WTC11 (cell line): ENCODE data around the gene ZNF428. TPM values are rescaled to one million over a fixed set of nuclear protein-coding genes. Genes with fewer than 3 reads are reported as not detected.

Experiments used
- ATAC-seq: fragments of 200-7000 bp; cut with Tn5 transposase; 2 replicates; pipeline ENCODE4 v1.10.0; 2021; ENCODE audit warnings: mild to moderate bottlenecking, moderate library complexity
- CTCF ChIA-PET: fragments of 300-600 bp; sonication (Branson Sonifier 250); formaldehyde crosslinking; loops from one replicate; lab custom pipeline; 2021; ENCODE audit warnings: antibody characterized with exemption; lab: Charles Lee
- POLR2A ChIA-PET: fragments of 350-600 bp; sonication (Branson Sonifier 250); formaldehyde crosslinking; loops from one replicate; lab custom pipeline; 2021; ENCODE audit warnings: antibody characterized with exemption; lab: Charles Lee
- DNase-seq: peaks from one replicate; pipeline ENCODE4 v3.0.0; 2021; ENCODE audit warnings: low spot score
- H3K27ac Mint-ChIP-seq: 2 replicates; pipeline ENCODE4 v1.8.0; 2021; ENCODE audit warnings: mixed read lengths
- H3K27me3 Mint-ChIP-seq: 2 replicates; pipeline ENCODE4 v1.8.0; 2021; ENCODE audit warnings: low read depth, mild to moderate bottlenecking, moderate library complexity, mixed read lengths
- H3K36me3 Mint-ChIP-seq: 2 replicates; pipeline ENCODE4 v1.8.0; 2021; ENCODE audit warnings: mixed read lengths
- H3K4me1 Mint-ChIP-seq: 2 replicates; pipeline ENCODE4 v1.8.0; 2022; ENCODE audit warnings: mixed read lengths
- H3K4me3 Mint-ChIP-seq: 2 replicates; pipeline ENCODE4 v1.8.0; 2021; ENCODE audit warnings: mild to moderate bottlenecking, moderate library complexity, mixed read lengths
- H3K9me3 Mint-ChIP-seq: 2 replicates; pipeline ENCODE4 v1.8.0; 2021; ENCODE audit warnings: mixed read lengths
- CREM ChIP-seq: sonication (generic); formaldehyde crosslinking; IDR thresholded peaks from 2 replicates; pipeline ENCODE4 v1.8.1; 2022; ENCODE audit warnings: mild to moderate bottlenecking, missing genetic modification reagents, moderate library complexity
- ERG ChIP-seq: fragments of 250-450 bp; sonication (Bioruptor Pico); IDR thresholded peaks from 2 replicates; pipeline ENCODE4 v1.8.0; 2021; ENCODE audit warnings: mild to moderate bottlenecking
- FOXK1 ChIP-seq: sonication (generic); formaldehyde crosslinking; IDR thresholded peaks from 2 replicates; pipeline ENCODE4 v1.8.0; 2022; ENCODE audit warnings: mild to moderate bottlenecking, moderate library complexity, missing genetic modification reagents
- GRHL2 ChIP-seq: fragments of 250-450 bp; sonication (Bioruptor Pico); IDR thresholded peaks from 2 replicates; pipeline ENCODE4 v1.8.0; 2022; ENCODE audit warnings: mild to moderate bottlenecking, moderate library complexity; ENCODE audit not compliant: insufficient replicate concordance, severe bottlenecking
- IRF2 ChIP-seq: sonication (generic); formaldehyde crosslinking; IDR thresholded peaks from 2 replicates; pipeline ENCODE4 v1.8.0; 2022; ENCODE audit warnings: low read depth, missing genetic modification reagents, borderline replicate concordance
- NR2C2 ChIP-seq: sonication (generic); formaldehyde crosslinking; IDR thresholded peaks from 2 replicates; pipeline ENCODE4 v1.8.0; 2022; ENCODE audit warnings: mild to moderate bottlenecking, missing genetic modification reagents
- NR3C1 ChIP-seq: sonication (generic); formaldehyde crosslinking; conservative IDR thresholded peaks from 2 replicates; pipeline ENCODE4 v1.8.1; 2023; ENCODE audit warnings: low read depth, mild to moderate bottlenecking, missing genetic modification reagents
- OVOL2 ChIP-seq: fragments of 250-450 bp; sonication (Bioruptor Pico); IDR thresholded peaks from 2 replicates; pipeline ENCODE4 v1.9.0; 2021; ENCODE audit warnings: mild to moderate bottlenecking, borderline replicate concordance
- SOX15 ChIP-seq: fragments of 250-450 bp; sonication (Bioruptor Pico); IDR thresholded peaks from 2 replicates; pipeline ENCODE4 v1.9.0; 2021; ENCODE audit warnings: mild to moderate bottlenecking
- TEAD1 ChIP-seq: sonication (generic); formaldehyde crosslinking; IDR thresholded peaks from 2 replicates; pipeline ENCODE4 v1.8.0; 2022; ENCODE audit warnings: mild to moderate bottlenecking, missing genetic modification reagents
- USF1 ChIP-seq: sonication (generic); formaldehyde crosslinking; IDR thresholded peaks from 2 replicates; pipeline ENCODE4 v1.8.0; 2022; ENCODE audit warnings: mild to moderate bottlenecking, missing genetic modification reagents
- ZNF219 ChIP-seq: sonication (generic); formaldehyde crosslinking; IDR thresholded peaks from 2 replicates; pipeline ENCODE4 v1.8.0; 2023; ENCODE audit warnings: missing genetic modification reagents, mild to moderate bottlenecking, borderline replicate concordance
- ZNF317 ChIP-seq: sonication (generic); formaldehyde crosslinking; IDR thresholded peaks from 2 replicates; pipeline ENCODE4 v1.8.1; 2023; ENCODE audit warnings: low read depth, mild to moderate bottlenecking, moderate library complexity, missing genetic modification reagents, borderline replicate concordance
- ZNF423 ChIP-seq: fragments of 250-450 bp; sonication (Bioruptor Pico); IDR thresholded peaks from 2 replicates; pipeline ENCODE4 v2.1.2; 2022; ENCODE audit warnings: mild to moderate bottlenecking, moderate library complexity
- total RNA-seq: library from RNA; stranded (reverse); gene quantifications from 3 replicates; pipeline ENCODE4 v1.2.3, GENCODE V29; 2021
- TF ChIP-seq, protein P1 (sequence below): sonication (generic); formaldehyde crosslinking; IDR thresholded peaks from 2 replicates; pipeline ENCODE4 v1.8.0; 2023; ENCODE audit warnings: mild to moderate bottlenecking, missing genetic modification reagents
- TF ChIP-seq, protein P2 (sequence below): sonication (generic); formaldehyde crosslinking; IDR thresholded peaks from 2 replicates; pipeline ENCODE4 v1.8.1; 2022; ENCODE audit warnings: low read depth, mild to moderate bottlenecking, moderate library complexity, missing genetic modification reagents, borderline replicate concordance
- TF ChIP-seq, protein P3 (sequence below): sonication (generic); formaldehyde crosslinking; IDR thresholded peaks from 2 replicates; pipeline ENCODE4 v1.8.1; 2023; ENCODE audit warnings: mild to moderate bottlenecking, moderate library complexity, missing genetic modification reagents

Gene ZNF428
- total RNA-seq, 1 experiment from 2014 or later = 20.1 TPM

DNA sequence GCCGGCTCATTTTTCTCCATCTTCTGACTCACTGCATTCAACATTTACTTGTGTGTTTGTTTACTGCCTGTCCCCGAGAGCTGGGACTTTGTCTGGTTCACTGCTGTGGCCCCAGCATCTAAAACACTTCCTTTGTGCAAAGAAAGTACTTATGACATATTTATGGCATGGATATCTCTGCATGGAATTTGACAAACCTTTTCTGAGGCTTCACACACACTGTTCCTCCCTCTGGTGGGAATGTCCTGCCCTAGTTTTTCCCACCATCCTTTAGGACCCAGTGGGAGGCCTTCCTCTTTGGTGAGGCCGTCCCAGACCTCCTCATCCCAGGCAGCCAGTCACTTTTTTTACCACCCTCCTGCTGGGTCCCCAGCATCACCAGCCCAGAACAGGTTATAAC, 8.9 kb downstream of the ZNF428 start:
- peaks cover 24% of the 10 kb centered on the region for H3K9me3 Mint-ChIP-seq
- no peaks in the 10 kb centered on the region; the same call in 1 of the 2 replicates for H3K27me3 Mint-ChIP-seq
- no peak for DNase-seq
- H3K4me3 Mint-ChIP-seq = no peak overlapping the region
- 0 out of 2 replicates have a peak overlapping the region, but pooled peaks have one; percentile 28 for H3K27ac Mint-ChIP-seq
- POLR2A ChIA-PET = no interaction called here
- CTCF ChIA-PET = no interaction called here
- H3K4me1 Mint-ChIP-seq = peaks cover 6% of the 10 kb centered on the region; the same call in 1 of the 2 replicates
- ATAC-seq = no peak
- peaks cover 27% of the 10 kb centered on the region for H3K36me3 Mint-ChIP-seq
- TF ChIP-seq, protein P1, sequence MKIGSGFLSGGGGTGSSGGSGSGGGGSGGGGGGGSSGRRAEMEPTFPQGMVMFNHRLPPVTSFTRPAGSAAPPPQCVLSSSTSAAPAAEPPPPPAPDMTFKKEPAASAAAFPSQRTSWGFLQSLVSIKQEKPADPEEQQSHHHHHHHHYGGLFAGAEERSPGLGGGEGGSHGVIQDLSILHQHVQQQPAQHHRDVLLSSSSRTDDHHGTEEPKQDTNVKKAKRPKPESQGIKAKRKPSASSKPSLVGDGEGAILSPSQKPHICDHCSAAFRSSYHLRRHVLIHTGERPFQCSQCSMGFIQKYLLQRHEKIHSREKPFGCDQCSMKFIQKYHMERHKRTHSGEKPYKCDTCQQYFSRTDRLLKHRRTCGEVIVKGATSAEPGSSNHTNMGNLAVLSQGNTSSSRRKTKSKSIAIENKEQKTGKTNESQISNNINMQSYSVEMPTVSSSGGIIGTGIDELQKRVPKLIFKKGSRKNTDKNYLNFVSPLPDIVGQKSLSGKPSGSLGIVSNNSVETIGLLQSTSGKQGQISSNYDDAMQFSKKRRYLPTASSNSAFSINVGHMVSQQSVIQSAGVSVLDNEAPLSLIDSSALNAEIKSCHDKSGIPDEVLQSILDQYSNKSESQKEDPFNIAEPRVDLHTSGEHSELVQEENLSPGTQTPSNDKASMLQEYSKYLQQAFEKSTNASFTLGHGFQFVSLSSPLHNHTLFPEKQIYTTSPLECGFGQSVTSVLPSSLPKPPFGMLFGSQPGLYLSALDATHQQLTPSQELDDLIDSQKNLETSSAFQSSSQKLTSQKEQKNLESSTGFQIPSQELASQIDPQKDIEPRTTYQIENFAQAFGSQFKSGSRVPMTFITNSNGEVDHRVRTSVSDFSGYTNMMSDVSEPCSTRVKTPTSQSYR (CRISPR knock-in tag) = no peak
- TF ChIP-seq TEAD1 (CRISPR knock-in tag) = no peak
- no peak for TF ChIP-seq NR2C2 (CRISPR knock-in tag)
- no peak for TF ChIP-seq ZNF219 (CRISPR knock-in tag)
- TF ChIP-seq CREM (CRISPR knock-in tag) = no peak
- no peak for TF ChIP-seq ZNF423 (CRISPR knock-in tag)
- TF ChIP-seq OVOL2 = no peak
- TF ChIP-seq ZNF317 (CRISPR knock-in tag) = no peak
- TF ChIP-seq NR3C1 (CRISPR knock-in tag) = no peak
- TF ChIP-seq, protein P2, sequence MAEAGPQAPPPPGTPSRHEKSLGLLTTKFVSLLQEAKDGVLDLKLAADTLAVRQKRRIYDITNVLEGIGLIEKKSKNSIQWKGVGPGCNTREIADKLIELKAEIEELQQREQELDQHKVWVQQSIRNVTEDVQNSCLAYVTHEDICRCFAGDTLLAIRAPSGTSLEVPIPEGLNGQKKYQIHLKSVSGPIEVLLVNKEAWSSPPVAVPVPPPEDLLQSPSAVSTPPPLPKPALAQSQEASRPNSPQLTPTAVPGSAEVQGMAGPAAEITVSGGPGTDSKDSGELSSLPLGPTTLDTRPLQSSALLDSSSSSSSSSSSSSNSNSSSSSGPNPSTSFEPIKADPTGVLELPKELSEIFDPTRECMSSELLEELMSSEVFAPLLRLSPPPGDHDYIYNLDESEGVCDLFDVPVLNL (CRISPR knock-in tag) = no peak
- no peak for TF ChIP-seq GRHL2 (CRISPR knock-in tag)
- no peak for TF ChIP-seq IRF2 (CRISPR knock-in tag)

- Mint-ChIP-seq H3K36me3 (peaks cover 27% of the 10 kb centered on the region), H3K27me3 (no peaks in the 10 kb centered on the region; the same call in 1 of the 2 replicates), H3K4me3 (no peak overlapping the region), H3K9me3 (peaks cover 24% of the 10 kb centered on the region), H3K4me1 (peaks cover 6% of the 10 kb centered on the region; the same call in 1 of the 2 replicates), H3K27ac (no peak overlapping the region)
- CTCF ChIA-PET = no interaction called here
- no peak for ATAC-seq
- no peak for DNase-seq
- TF ChIP-seq SOX15 (CRISPR knock-in tag) (no peak), FOXK1 (CRISPR knock-in tag) (no peak), NR2C2 (CRISPR knock-in tag) (no peak), USF1 (CRISPR knock-in tag) (no peak), ERG (no peak)
- TF ChIP-seq, protein P3, sequence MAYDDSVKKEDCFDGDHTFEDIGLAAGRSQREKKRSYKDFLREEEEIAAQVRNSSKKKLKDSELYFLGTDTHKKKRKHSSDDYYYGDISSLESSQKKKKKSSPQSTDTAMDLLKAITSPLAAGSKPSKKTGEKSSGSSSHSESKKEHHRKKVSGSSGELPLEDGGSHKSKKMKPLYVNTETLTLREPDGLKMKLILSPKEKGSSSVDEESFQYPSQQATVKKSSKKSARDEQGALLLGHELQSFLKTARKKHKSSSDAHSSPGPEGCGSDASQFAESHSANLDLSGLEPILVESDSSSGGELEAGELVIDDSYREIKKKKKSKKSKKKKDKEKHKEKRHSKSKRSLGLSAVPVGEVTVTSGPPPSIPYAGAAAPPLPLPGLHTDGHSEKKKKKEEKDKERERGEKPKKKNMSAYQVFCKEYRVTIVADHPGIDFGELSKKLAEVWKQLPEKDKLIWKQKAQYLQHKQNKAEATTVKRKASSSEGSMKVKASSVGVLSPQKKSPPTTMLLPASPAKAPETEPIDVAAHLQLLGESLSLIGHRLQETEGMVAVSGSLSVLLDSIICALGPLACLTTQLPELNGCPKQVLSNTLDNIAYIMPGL = no peak
- POLR2A ChIA-PET = no interaction called here
Observed at GRCh38 chr19:43609872-43610271, 9.6 kb downstream of the ZNF428 start.
